Right forelimb (tissue), 1 donor: ENCODE results near the gene CCDC136.

Source experiments
- DNase-seq: peaks from one replicate; pipeline ENCODE4 v3.0.0-alpha.2; 2018

Gene CCDC136

DNA sequence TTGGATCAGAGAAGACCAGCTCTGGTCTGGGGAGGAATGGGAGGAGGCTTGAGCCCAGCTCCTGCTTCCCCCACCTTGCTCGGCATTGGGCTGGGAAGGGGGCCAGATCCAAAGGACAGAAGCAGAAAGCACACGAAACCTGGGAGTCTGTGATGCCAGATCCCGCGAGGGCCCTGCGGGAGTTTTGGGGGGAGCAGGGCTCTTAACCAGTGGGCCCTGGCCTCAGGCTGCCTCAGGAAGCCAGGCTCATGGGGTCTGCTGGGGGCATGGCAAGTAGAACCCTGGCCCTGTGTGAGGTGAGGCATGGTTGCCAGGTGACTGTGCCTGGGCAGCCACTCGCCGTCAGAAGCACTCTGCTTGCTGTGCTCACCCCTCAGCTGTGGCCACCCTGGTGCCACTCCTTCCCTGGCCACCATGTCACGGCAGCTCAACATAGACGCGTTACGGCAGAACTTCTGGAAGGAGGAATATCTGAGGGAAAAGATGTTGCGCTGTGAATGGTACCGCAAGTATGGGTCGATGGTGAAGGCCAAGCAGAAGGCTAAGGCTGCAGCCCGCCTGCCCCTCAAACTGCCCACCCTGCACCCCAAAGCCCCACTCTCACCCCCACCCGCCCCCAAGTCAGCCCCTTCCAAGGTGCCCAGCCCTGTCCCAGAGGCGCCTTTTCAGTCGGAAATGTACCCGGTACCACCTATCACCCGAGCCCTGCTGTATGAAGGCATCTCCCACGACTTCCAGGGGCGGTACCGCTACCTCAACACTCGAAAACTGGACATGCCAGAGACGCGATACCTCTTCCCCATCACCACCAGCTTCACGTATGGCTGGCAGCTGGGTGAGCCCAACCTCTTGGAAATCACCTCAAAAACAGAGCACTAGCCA lies 74.5 kb downstream of the CCDC136 start:
- DNase-seq: no peak

GRCh38 chr7:128867241-128867640 lies 75.5 kb downstream of the CCDC136 start:
- DNase-seq: no peak

DNA sequence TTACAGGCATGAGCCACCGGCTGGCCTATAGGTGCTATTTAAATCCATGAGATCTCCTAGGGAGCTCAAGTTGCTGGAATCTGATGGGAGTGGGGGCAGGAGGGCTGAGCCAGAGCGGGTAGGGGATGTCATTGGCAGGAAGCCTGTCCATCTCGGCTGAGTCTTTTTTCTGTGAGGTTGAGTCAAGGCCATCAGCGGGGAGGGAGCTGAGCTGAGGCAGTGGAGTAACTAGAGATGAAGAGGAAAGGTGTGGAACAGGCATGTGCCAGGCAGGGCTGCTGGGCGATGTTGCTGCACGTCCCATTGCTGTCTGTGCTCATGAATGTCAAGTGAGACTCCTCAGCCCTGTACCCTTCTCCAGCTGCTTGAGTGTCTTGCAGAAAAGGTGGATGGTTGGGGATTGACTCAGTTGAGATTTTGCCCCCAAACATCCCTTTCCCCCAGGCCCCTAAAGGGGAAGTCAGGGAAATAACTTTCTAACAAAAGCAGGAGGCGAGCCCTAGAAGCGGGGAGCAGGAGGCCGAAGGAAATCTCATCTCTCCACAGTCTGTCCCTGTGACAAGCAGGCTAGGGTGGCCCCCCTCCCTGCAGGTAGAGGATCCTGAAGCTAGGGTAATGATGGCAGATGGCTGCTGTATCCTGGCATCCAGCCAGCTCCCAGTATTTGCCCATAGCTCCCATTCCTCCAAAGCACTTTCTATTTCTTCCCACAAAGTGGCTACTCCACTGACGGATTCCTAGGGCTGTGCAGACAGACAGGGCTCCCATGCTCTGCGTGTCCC lies 76.3 kb downstream of the CCDC136 start:
- DNase-seq: no peak

GRCh38 chr7:128868624-128869137 lies 76.9 kb downstream of the CCDC136 start:
- no peak for DNase-seq

GRCh38 chr7:128869138-128869943 lies 77.6 kb downstream of the CCDC136 start:
- peak; percentile 73 for DNase-seq

DNA sequence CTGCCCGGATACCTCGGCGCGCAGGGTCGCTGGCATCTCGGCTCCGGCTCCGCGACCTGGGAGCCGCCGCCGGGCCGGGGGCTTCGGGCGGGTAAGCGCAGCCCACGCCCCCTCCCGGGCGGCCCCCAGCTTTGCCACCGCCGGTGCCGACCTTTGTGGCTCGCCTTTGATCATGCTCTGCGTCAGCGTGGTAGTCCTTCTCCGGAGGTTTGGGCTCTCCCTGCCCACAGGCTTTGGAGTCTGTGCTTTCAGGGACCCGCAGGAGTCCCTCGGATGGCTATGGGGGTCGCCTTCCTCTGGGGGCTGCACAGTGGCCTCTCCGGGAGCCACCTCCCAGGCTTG lies 78.1 kb downstream of the CCDC136 start:
- no peak for DNase-seq

DNA sequence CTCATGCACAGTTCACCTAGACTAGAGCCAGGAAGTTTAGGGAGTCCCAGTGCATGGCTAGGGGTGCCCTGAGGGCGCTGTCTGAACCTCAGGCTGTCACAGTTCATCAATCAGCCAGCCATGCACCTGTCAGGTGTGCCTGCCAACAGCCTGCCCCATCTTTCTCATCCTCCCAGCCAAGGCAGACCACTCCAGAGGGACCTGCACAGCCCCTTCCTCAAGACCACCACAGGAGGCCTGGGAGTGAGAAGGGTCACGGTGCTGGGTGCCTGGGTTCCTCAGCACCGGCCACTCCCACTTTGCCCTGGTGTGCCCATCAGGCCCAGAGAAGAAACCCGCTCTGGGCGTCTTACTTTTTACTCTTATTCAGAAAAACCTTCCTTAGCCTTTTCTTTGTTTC lies 79.3 kb downstream of the CCDC136 start:
- no peak for DNase-seq
